WTC11 (cell line): ENCODE measurements around the gene NFAM1.

Source experiments
- CREB1 ChIP-seq: sonication (generic); formaldehyde crosslinking; IDR thresholded peaks from 2 replicates; pipeline ENCODE4 v1.8.0; 2023; ENCODE audit warnings: mild to moderate bottlenecking, missing genetic modification reagents
- RELA ChIP-seq: sonication (generic); formaldehyde crosslinking; IDR thresholded peaks from 2 replicates; pipeline ENCODE4 v1.8.1; 2022; ENCODE audit warnings: missing genetic modification reagents, mild to moderate bottlenecking, borderline replicate concordance
- TEAD4 ChIP-seq: sonication (generic); formaldehyde crosslinking; IDR thresholded peaks from 2 replicates; pipeline ENCODE4 v1.8.0; 2022; ENCODE audit warnings: mild to moderate bottlenecking, missing genetic modification reagents
- TF ChIP-seq, protein P1 (sequence below): fragments of 200-600 bp; IDR thresholded peaks from 2 replicates; pipeline ENCODE4 v1.8.0; 2022; ENCODE audit warnings: antibody characterized with exemption
- TF ChIP-seq, protein P2 (sequence below): sonication (generic); formaldehyde crosslinking; IDR thresholded peaks from 2 replicates; pipeline ENCODE4 v1.8.0; 2023; ENCODE audit warnings: missing genetic modification reagents

DNA sequence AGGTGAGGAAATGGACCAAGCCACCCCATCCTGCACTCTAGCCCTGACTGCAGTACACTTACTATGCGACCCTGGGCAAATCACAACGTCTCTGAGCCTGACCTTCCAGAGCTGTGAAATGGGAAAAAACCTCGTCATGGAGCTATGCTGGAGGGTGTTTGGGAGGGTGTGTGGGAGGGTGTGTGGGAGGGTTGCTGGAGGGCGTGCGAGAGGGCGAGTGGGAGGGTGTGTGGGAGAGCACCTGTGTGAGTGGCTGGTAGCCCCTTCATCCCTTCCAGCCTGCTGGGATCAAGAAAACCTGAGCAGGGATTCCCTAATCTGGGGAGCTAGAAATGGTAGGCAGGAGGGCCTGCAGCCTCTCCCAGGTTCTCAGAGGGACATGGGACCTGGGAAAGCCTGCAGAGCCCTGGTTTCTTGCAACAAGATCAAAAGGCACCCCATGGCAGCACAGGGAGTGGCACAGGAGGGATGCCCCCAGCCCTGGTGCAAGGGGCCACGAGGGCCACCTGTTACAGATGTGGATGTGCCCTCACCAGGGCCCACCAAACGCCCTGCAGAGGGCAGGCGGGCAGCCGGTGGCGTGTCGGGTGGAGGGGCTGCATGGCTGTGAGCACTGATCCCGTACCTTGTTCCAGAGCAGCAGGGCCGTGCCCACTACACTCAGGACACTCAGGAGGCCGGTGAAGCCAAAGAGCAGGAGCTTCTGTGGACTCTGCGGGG, 23.2 kb downstream of the NFAM1 start:
- TF ChIP-seq TEAD4 (no peak), RELA (CRISPR knock-in tag) (no peak), CREB1 (CRISPR knock-in tag) (no peak)
- TF ChIP-seq, protein P1, sequence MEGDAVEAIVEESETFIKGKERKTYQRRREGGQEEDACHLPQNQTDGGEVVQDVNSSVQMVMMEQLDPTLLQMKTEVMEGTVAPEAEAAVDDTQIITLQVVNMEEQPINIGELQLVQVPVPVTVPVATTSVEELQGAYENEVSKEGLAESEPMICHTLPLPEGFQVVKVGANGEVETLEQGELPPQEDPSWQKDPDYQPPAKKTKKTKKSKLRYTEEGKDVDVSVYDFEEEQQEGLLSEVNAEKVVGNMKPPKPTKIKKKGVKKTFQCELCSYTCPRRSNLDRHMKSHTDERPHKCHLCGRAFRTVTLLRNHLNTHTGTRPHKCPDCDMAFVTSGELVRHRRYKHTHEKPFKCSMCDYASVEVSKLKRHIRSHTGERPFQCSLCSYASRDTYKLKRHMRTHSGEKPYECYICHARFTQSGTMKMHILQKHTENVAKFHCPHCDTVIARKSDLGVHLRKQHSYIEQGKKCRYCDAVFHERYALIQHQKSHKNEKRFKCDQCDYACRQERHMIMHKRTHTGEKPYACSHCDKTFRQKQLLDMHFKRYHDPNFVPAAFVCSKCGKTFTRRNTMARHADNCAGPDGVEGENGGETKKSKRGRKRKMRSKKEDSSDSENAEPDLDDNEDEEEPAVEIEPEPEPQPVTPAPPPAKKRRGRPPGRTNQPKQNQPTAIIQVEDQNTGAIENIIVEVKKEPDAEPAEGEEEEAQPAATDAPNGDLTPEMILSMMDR: no peak
- TF ChIP-seq, protein P2, sequence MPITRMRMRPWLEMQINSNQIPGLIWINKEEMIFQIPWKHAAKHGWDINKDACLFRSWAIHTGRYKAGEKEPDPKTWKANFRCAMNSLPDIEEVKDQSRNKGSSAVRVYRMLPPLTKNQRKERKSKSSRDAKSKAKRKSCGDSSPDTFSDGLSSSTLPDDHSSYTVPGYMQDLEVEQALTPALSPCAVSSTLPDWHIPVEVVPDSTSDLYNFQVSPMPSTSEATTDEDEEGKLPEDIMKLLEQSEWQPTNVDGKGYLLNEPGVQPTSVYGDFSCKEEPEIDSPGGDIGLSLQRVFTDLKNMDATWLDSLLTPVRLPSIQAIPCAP: no peak
